GM18519 (cell line): ENCODE measurements around the gene GUSB.
A peak's percentile ranks its signal among the peaks of the same experiment; 100 is the strongest.
"Not testable (repeated sequence)": the region's sequence is repeated elsewhere in the genome, so short reads cannot be mapped to it uniquely, and the experiment has no call there.

Experiments
- ATAC-seq: cut with Tn5 transposase; IDR thresholded peaks from one replicate; pipeline ENCODE4 v1.9.1; 2021; ENCODE audit warnings: mild to moderate bottlenecking, moderate library complexity; ENCODE audit not compliant: unreplicated experiment, low FRiP score

The GUSB gene

GRCh38 chr7:65981965-65982792, at the start of gene GUSB:
Gene GUSB (minus strand): TSS chr7:65982213. CDS start chr7:65982183, 30 bp downstream.
- peak; percentile 74 for ATAC-seq

GRCh38 chr7:66028342-66028741, 46.3 kb upstream of the GUSB start:
- ATAC-seq: not testable (repeated sequence)

GRCh38 chr7:66016131-66016461, 34.1 kb upstream of the GUSB start:
- ATAC-seq: no peak

- no peak for ATAC-seq
Measured at GRCh38 chr7:66015440-66016130, 33.6 kb upstream of the GUSB start.

- no peak for ATAC-seq
Measured at GRCh38 chr7:66013938-66014337, 31.9 kb upstream of the GUSB start.

GRCh38 chr7:66007232-66007631, 25.2 kb upstream of the GUSB start:
- no peak for ATAC-seq

- not testable (repeated sequence) for ATAC-seq
Measured at GRCh38 chr7:66005115-66005671, 23.2 kb upstream of the GUSB start.

GRCh38 chr7:66000823-66001417, 18.9 kb upstream of the GUSB start:
- ATAC-seq: not testable (repeated sequence)

- ATAC-seq: not testable (repeated sequence)
Measured at GRCh38 chr7:65994984-65995383, 13.0 kb upstream of the GUSB start.

GRCh38 chr7:65992526-65992925, 10.5 kb upstream of the GUSB start:
- no peak for ATAC-seq

- not testable (repeated sequence) for ATAC-seq
Measured at GRCh38 chr7:65991829-65992228, 9.8 kb upstream of the GUSB start.

GRCh38 chr7:65989694-65990080, 7.7 kb upstream of the GUSB start:
- no peak for ATAC-seq

GRCh38 chr7:65988503-65988902, 6.5 kb upstream of the GUSB start:
- ATAC-seq: not testable (repeated sequence)

GRCh38 chr7:65988084-65988483, 6.1 kb upstream of the GUSB start:
- ATAC-seq: no peak

GRCh38 chr7:65983965-65984658, 2.1 kb upstream of the GUSB start:
- no peak for ATAC-seq

- peak; percentile 78 for ATAC-seq
Measured at GRCh38 chr7:65980478-65981250, 1.3 kb downstream of the GUSB start.

GRCh38 chr7:65979583-65980477, 2.2 kb downstream of the GUSB start:
- no peak for ATAC-seq

- no peak for ATAC-seq
Measured at GRCh38 chr7:65978891-65979582, 3.0 kb downstream of the GUSB start.
